Endothelial cell of umbilical vein (primary cell): ENCODE measurements around the gene CCL4. TPM values are rescaled to one million over a fixed set of nuclear protein-coding genes. Genes with fewer than 3 reads are reported as not detected.

Source experiments
- BruUV-seq: library from RNA; stranded (reverse); fragments of 400-500 nt; replicated peaks from 2 replicates; lab custom pipeline; 2021; lab: Mats Ljungman, UMichigan
- CTCF ChIA-PET: fragments of 300-600, 350-600 bp; sonication (Branson Sonifier 250); formaldehyde crosslinking; loops from one replicate; lab custom pipeline; 2021; ENCODE audit warnings: antibody characterized with exemption, inconsistent platforms; lab: Charles Lee
- POLR2A ChIA-PET: fragments of 300-600, 350-600 bp; sonication (Branson Sonifier 250); formaldehyde crosslinking; loops from one replicate; lab custom pipeline; 2021; ENCODE audit warnings: antibody characterized with exemption, inconsistent platforms; lab: Charles Lee
- DNase-seq: peaks from one replicate; pipeline ENCODE4 v3.0.0-alpha.2; 2011; ENCODE audit warnings: low read depth, low spot score
- FAIRE-seq: peaks from 2 replicates; lab custom pipeline; 2011; peaks lifted over from hg19 to GRCh38; lab: Jason Lieb, UNC
- H2AFZ ChIP-seq: 2 replicates; pipeline ENCODE4 v1.6.0; 2012; ENCODE audit warnings: low read depth, low read length, control low read depth, inconsistent platforms
- H3K27ac ChIP-seq: 2 replicates; pipeline ENCODE4 v1.5.1; 2011; ENCODE audit warnings: low read depth, mild to moderate bottlenecking, control low read depth, low read length, moderate library complexity; ENCODE audit not compliant: insufficient read depth
- H3K27me3 ChIP-seq, 2 experiments: 2 replicates each; pipeline versions ENCODE4 v1.6.0 to v1.6.1; 2011; ENCODE audit warnings: low read length in 2 of 2, mixed read lengths in 1 of 2; ENCODE audit not compliant: control insufficient read depth in 2 of 2, insufficient read depth in 2 of 2
- H3K36me3 ChIP-seq, 2 experiments: 2 replicates in 1 of 2; 3 replicates in 1 of 2; pipeline ENCODE4 v1.5.1; 2011; ENCODE audit warnings: low read length in 2 of 2, mild to moderate bottlenecking in 1 of 2, moderate library complexity in 1 of 2; ENCODE audit not compliant: control insufficient read depth in 2 of 2, insufficient read depth in 2 of 2; ENCODE audit errors: extremely low read depth in 1 of 2
- H3K4me1 ChIP-seq: 3 replicates; pipeline ENCODE4 v1.5.1; 2011; ENCODE audit warnings: mild to moderate bottlenecking, low read length; ENCODE audit not compliant: control insufficient read depth, insufficient read depth; ENCODE audit errors: extremely low read depth
- H3K4me2 ChIP-seq: 2 replicates; pipeline ENCODE4 v1.6.1; 2011; ENCODE audit warnings: low read length, control low read depth, mixed read lengths; ENCODE audit not compliant: insufficient read depth
- H3K4me3 ChIP-seq, 3 experiments: fragments of 200-600 bp in 1 of 3; sonication (generic), shearing (Covaris generic) in 1 of 3; replicated peaks in 1 of 3; 2 replicates each; pipeline ENCODE4 v1.5.1; 2011 to 2016; ENCODE audit warnings: control low read depth in 3 of 3, low read length in 3 of 3, mild to moderate bottlenecking in 2 of 3, inconsistent platforms in 1 of 3, low read depth in 1 of 3, moderate library complexity in 1 of 3; ENCODE audit not compliant: insufficient read depth in 1 of 3
- H3K79me2 ChIP-seq: 2 replicates; pipeline ENCODE4 v1.6.0; 2012; ENCODE audit warnings: low read length, inconsistent platforms; ENCODE audit not compliant: control insufficient read depth, insufficient read depth
- H3K9ac ChIP-seq: replicated peaks from 2 replicates; pipeline ENCODE3; 2011; ENCODE audit warnings: low read length, control low read depth; ENCODE audit not compliant: insufficient read depth; ENCODE audit errors: extremely low read depth
- H3K9me1 ChIP-seq: replicated peaks from 3 replicates; pipeline ENCODE4 v1.6.0; 2011; ENCODE audit warnings: mild to moderate bottlenecking, low read length; ENCODE audit not compliant: control insufficient read depth, insufficient read depth; ENCODE audit errors: extremely low read depth
- H3K9me3 ChIP-seq: replicated peaks from 2 replicates; pipeline ENCODE4 v1.5.1; 2012; ENCODE audit warnings: low read length, inconsistent platforms; ENCODE audit not compliant: control insufficient read depth, insufficient read depth
- H4K20me1 ChIP-seq: replicated peaks from 2 replicates; pipeline ENCODE3; 2011; ENCODE audit warnings: mild to moderate bottlenecking, low read length; ENCODE audit not compliant: control insufficient read depth, insufficient read depth; ENCODE audit errors: extremely low read depth
- CTCF ChIP-seq, 2 donors: IDR thresholded peaks; 1 replicate in 1 of 2; 2 replicates in 1 of 2; pipeline ENCODE4 v1.5.1; 2011; ENCODE audit warnings: low read length in 2 of 2, mild to moderate bottlenecking in 2 of 2, moderate library complexity in 2 of 2, control low read depth in 1 of 2, inconsistent platforms in 1 of 2, low read depth in 1 of 2; ENCODE audit not compliant: insufficient read depth in 1 of 2; ENCODE audit errors: extremely low read depth in 1 of 2
- GATA2 ChIP-seq: IDR thresholded peaks from 2 replicates; pipeline ENCODE4 v1.7.0; 2011; ENCODE audit warnings: low read depth, mild to moderate bottlenecking, moderate library complexity, mixed read lengths, low read length; ENCODE audit not compliant: insufficient read length, insufficient read depth
- MAX ChIP-seq: IDR thresholded peaks from 2 replicates; pipeline ENCODE4 v1.6.1; 2011; ENCODE audit not compliant: insufficient read depth, insufficient read length
- MYC ChIP-seq: IDR thresholded peaks from one replicate; pipeline ENCODE4 v1.6.1; 2011; ENCODE audit warnings: mild to moderate bottlenecking, low read depth, low read length
- POLR2AphosphoS5 ChIP-seq: IDR thresholded peaks from 2 replicates; pipeline ENCODE4 v1.6.1; 2012; ENCODE audit warnings: low read depth, mild to moderate bottlenecking, control low read depth, low read length, moderate library complexity; ENCODE audit not compliant: insufficient read depth
- dilution Hi-C: fragments of 300-500 bp; cut with MboI; formaldehyde crosslinking; loops from one replicate; pipeline ENCODE4 v1.15.0; 2019; ENCODE audit warnings: low sequenced_read_pairs; ENCODE audit not compliant: extremely low pct_ligation_motif_present
- intact Hi-C: fragments of 100-400 bp; cut with micrococcal nuclease; formaldehyde crosslinking; loops from one replicate; pipeline ENCODE4 v1.10.0; 2022
- polyA plus RNA-seq, 4 experiments: library from polyadenylated mRNA; depleted of rRNA in 3 of 4; stranded (reverse) in 3 of 4; unstranded in 1 of 4; fragments of >200 nt; gene quantifications; 2 replicates each; pipeline versions ENCODE4 v1.2.1 to v1.2.3, GENCODE V29; 2011 to 2012; ENCODE audit warnings: missing spikeins in 1 of 4
- total RNA-seq: library from RNA; stranded (reverse); gene quantifications from 2 replicates; pipeline ENCODE4 v1.2.3, GENCODE V29; 2021

Gene CCL4
- total and polyA plus RNA-seq, 2 donors (not counting 3 experiments of a cell fraction or from before 2014, with no cell fraction given), result not detected

GRCh38 chr17:36089888-36090836 is 13.5 kb upstream of the CCL4 start, which contains the start of gene CCL3:
TSS of gene CCL3 (minus strand) at chr17:36090143. CDS start at chr17:36090058, 85 bp downstream.
- no peaks in the 10 kb centered on the region for H3K36me3 ChIP-seq
- H3K9me1 ChIP-seq, result no peaks in the 10 kb centered on the region
- H3K27ac ChIP-seq, result no peak within 1 kb of the TSS
- intact Hi-C loops (no loop called here), dilution Hi-C loops (no loop called here)
- no peaks in the 10 kb centered on the region for H3K9me3 ChIP-seq
- H3K4me2 ChIP-seq, result no peak within 1 kb of the TSS
- H3K4me1 ChIP-seq, result no peaks in the 10 kb centered on the region
- H2AFZ ChIP-seq, result no peak within 1 kb of the TSS
- H3K79me2 ChIP-seq, result no peaks in the 10 kb centered on the region
- H3K9ac ChIP-seq, result no peak within 1 kb of the TSS
- peaks cover 8 to 9% of the 10 kb centered on the region in 2 experiments for H3K27me3 ChIP-seq
- H4K20me1 ChIP-seq, result no peaks in the 10 kb centered on the region
- ChIA-PET CTCF (interaction anchor here (2.5 kb wide), 1 partner anchor 18 kb away, joined by 8 read pairs; no protein-coding TSS in a partner anchor), POLR2A (no interaction called here)
- no peak within 1 kb of the TSS for H3K4me3 ChIP-seq
- no TSS peak for BruUV-seq
- FAIRE-seq (no peak), DNase-seq (no peak)
- TF ChIP-seq POLR2AphosphoS5, result no peak

GRCh38 chr17:36092230-36092629 is 11.4 kb upstream of the CCL4 start:
- no TSS peak for BruUV-seq
- CTCF ChIA-PET, result interaction anchor here (2.5 kb wide), 1 partner anchor 20 kb away, joined by 8 read pairs; no protein-coding TSS in a partner anchor
- intact Hi-C loops, result no loop called here

More at GRCh38 chr17:36092230-36092629, 11.4 kb upstream of the CCL4 start:
- Histone ChIP-seq H3K9me1 (no peaks in the 10 kb centered on the region), H3K27ac (no peak overlapping the region), H3K9me3 (no peaks in the 10 kb centered on the region), H3K79me2 (no peaks in the 10 kb centered on the region), H2AFZ (no peak overlapping the region), H3K27me3 (peaks cover 8 to 9% of the 10 kb centered on the region in 2 experiments), H3K4me3 (no peak overlapping the region), H3K9ac (no peak overlapping the region), H4K20me1 (no peaks in the 10 kb centered on the region), H3K4me2 (no peak overlapping the region), H3K36me3 (no peaks in the 10 kb centered on the region), H3K4me1 (no peaks in the 10 kb centered on the region)
- POLR2A ChIA-PET, result no interaction called here
- TF ChIP-seq POLR2AphosphoS5 (no peak), MAX (no peak), MYC (no peak), CTCF (IDR thresholded peaks at IDR 0.05; ENCODE audit: extremely low read depth in 1 of 2, insufficient read depth in 1 of 2, low read depth in 1 of 2, low read length in 2 of 2) (no peak), GATA2 (no peak)
- FAIRE-seq (no peak), DNase-seq (no peak)
- dilution Hi-C loops, result no loop called here
